SIG-M5 treated with dmso at 0.1 percent for 504 hours (cell line): ENCODE data around the gene NSUN4.

Experiments
- DNase-seq: peaks from one replicate; lab custom pipeline; 2025; ENCODE audit not compliant: unreplicated experiment; lab: John Stamatoyannopoulos, UW

Gene NSUN4

GRCh38 chr1:46404482-46405196 lies 64.0 kb downstream of the NSUN4 start:
- DNase-seq: peak; percentile 20

DNA sequence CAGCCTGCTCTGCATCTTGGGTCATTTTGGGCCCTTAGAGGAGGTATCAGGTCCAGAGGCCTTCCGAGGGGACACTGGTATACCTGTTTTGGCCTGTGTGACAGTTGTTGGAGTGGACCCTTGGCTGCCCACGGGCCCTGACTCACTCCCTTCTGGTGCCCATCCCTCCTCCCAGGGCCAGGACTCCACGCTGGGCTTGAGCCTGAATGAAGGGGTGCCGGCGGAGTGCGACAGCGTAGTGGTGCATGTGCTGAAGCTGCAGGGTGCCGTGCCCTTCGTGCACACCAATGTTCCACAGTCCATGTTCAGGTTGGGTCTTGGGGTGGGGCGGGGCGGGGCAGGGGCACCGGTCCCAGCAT lies 64.6 kb downstream of the NSUN4 start:
- no peak for DNase-seq

DNA sequence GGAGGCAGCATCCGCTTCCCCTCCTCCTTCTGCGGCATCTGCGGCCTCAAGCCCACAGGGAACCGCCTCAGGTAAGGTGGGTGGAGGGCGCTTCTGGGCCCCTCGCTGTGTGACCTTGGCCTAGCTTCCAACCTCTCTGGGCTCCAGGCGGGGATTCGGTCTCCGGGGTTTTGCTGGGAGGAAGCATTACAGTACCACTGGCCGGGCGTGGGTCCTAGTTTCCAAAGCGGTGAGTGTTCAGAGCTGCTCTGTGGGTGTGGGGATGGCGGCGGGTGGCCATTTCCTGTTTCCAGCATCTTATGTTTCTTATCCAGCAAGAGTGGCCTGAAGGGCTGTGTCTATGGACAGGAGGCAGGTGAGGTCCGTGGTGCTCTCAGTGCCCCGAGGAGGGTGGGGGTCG lies 65.1 kb downstream of the NSUN4 start:
- no peak for DNase-seq

DNA sequence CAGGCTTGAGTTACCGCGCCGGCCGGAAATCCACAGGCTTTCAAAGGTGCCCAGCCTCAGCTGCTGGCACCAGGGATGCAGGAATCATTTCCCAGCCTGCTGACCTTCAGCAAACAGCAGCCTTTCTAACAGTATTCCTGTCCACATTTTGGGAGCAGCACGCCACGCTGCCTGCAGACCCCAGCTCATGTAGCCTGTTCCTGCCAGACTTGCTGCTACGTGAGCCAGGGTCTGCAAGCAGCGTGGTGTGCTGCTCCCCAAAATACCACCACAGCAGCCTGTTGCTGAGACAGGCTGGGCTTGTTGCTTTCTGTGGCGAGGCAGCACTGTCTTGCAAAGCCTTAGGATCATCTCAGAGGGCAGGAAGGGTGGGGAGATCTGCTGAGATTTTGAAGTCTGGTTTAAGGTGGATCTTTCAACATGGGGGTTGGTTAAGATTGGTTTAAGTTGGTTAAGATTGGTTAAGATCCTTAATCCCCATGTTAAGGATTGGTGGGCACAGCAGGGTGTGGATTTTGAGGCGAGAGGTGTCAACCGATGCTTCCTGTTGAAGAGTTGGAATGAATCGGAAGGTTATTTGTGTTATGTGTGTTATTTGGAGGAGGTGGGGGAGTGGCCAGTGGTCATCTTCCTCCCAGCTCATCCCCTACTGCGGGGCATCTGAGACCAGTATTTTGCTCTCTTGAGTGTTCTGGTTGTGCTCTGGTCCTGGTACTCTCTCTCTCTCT lies 66.4 kb downstream of the NSUN4 start:
- DNase-seq: no peak

DNA sequence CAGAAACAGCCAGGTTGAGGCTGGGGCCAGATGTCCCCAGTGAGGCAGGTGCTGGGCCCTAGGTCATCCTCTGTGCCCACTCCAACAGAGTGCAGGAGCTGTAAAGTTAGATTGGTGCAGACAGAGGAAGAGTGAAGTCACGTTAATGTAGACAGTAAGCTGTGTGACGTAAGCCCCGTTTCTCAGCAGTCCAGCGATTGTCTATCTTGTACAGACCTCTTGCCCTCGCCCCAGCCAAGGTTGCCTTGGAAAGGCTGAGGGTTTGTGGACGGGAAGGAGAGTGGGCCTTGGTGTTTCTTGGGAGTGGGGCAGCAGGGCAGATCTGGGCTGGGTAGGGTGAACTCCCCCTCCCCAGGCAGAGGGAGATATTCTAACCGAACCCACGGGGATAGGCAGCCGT lies 67.0 kb downstream of the NSUN4 start:
- DNase-seq: no peak

DNA sequence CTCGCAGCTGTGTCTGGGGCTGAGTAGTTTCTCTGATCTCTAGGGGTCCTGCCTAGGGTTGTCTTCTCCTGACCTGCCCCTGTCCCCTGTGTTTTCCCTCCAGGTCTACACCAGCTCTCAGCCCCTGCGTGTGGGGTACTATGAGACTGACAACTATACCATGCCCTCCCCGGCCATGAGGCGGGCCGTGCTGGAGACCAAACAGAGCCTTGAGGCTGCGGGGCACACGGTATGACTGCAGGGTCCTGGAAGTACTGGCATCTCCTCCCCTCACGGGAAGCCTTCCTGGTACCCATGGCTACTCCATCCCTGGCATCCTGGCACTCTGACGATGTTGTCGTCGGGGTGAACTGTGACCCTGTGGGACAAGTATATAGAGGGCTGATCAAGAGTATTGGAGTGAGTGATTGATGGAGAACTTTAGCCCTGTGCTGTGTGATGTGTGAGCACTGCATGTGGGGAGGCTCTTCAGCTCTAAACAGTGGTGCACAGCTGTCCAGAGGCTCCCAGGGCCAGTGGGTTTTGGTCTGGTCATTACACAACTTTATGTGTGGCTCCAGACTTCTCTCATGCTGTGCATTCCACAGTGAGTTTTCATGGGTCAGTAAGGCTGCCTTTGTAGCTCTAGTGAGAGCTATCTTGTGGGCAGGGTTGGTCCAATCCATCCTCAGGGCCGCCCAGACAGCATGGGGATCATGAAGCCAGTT lies 67.9 kb downstream of the NSUN4 start:
- no peak for DNase-seq

DNA sequence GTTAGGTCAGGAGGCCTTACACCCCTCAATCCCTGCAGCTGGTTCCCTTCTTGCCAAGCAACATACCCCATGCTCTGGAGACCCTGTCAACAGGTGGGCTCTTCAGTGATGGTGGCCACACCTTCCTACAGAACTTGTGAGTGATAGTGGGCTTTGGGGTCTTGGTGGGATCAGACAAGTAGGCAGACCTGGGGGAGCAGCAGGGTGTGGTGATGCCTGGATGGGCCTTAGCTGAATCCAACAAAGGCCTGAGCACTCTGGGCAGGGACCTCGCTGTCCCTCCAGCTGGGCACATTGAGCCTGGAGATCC lies 68.4 kb downstream of the NSUN4 start:
- no peak for DNase-seq

DNA sequence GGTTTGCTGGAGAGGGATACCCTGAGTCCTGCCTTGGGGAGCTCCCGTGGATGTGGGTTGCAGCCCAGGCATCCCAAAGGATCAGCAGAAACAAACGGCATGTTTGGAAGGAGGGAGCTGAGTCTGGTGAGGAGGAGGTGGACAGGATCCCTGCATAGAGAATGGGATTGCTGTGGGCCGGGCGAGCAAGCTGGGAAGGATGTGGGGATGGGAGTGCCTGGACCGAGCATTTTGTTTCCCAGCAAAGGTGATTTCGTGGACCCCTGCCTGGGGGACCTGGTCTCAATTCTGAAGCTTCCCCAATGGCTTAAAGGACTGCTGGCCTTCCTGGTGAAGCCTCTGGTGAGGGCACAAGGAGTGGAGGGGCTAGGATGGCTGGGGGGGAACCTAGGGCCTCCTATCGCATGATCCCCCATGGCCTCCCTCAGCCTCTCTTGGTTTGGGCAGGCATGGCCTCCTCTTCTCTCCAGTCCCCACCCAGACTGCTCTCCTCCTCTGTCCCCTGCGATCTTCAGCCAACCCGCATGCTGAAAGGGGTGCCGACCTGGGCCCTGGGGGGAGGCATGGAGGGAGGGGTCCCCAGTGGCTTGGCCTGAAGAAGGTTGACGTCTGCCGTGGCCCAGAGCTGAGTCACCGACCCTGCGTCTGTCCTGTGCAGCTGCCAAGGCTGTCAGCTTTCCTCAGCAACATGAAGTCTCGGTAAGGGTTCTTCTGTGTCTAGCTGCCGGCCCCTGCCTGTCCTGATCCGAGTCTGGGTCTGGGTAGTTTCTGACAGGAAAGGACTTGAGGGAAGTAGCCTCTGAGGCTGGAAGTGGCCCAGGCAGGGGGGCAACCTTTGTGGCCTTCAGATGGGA lies 69.8 kb downstream of the NSUN4 start:
- no peak for DNase-seq

DNA sequence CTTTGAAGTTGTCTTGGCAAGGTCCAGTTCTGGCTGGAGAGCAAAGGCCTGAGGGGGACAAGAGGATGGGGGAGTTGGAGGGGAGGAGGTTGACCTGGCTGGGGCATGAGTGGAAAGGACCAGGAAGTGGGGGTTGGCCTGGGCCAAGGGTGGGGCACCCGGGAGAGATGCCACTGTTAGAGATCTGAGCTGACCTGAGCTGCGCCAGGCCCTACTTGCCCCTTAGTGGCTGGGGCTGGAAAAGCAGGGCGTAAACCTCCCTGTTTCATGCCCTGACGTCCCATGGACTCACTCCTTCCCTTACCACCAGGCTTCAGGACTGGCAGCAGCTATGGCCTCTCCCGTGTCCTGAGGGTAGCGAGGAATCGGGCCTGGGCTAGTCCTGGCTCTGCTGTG lies 70.4 kb downstream of the NSUN4 start:
- DNase-seq: no peak
